GM19035 (cell line): ENCODE measurements around the gene PRDM11.

Experiments used
- ATAC-seq: cut with Tn5 transposase; IDR thresholded peaks from one replicate; pipeline ENCODE4 v1.9.1; 2021; ENCODE audit not compliant: unreplicated experiment

Gene PRDM11

DNA sequence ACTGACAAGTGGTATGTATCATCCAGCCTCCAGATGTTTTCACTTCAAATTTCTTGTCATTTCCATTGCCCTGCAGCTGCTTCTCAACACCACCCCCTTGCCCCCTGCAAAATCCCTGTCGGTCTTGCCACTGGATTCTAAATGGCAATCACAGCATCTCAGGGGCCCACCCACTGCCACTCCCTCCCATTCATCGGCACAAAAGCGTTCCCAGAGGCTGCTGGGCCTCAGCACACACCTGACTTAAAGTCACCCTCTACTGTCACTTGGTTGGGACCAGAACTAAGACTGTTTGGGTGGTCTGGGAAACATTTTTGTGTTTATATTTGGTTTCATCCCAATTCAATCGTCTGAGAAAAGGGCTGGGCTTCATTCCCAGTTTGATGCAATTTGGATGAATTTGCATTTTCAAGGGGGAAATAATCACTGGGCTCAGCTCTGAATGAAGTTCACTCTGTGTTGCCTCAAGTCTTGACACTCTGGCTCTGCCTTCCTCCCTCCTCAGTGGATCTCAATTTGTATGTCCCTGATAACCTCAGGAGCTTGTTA is 112.6 kb downstream of the PRDM11 start:
- ATAC-seq: no peak

DNA sequence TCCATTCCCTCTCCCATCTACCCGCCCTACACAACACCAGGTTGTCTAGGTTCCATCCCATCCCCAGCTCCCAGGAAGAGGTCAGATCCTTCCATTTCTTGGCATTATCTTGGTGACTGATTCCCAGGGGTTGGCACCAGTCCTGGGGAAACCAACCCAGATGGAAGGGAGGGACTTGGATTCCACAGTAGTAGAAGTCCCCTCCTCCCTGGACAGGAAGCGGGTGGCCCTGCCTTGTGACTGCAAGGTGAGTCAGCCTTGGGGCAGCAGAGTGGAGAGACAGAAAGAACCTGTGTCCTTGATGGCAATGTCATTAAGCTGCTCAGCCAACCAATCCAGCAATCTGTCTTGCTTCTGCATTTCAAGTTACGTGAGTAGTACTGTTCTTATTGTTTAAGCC is 113.2 kb downstream of the PRDM11 start:
- ATAC-seq: no peak

DNA sequence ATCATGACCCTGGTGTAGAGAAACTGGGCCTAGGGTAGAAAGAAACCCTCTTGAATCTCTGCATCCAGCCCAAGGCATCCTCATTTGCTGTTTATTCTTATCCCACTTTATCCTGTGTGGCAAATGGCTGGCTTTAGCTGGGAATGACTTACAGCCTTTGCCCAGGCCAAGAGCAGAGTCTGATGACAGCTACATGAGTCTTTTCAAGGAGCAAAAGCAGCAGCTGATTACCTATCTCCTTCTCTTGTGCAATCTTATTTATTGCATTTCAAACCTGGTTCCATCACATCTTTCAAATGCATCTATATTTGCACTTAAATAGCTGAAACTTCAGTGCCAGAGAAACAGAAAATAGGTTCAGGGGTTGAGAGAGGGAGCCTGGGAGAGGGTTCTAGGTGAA is 113.6 kb downstream of the PRDM11 start:
- no peak for ATAC-seq

DNA sequence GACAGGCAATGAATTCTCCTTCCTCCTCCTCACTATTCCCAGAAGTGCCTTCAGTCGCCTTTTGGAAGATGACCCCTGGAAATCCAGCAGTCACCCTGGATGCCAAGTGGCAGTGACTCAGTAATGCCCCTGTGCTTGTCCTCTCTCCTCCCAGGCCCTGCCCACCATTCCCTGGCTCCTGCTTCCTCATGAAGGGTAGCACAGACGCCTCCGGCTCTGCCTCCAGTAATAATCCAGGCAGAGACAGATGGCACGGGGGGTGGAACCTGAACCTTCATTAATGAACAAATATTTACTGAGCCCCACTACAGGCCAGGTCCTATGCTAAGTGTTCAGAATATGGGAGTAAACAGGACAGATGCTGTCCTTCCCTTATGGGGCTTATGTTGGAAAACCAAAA is 116.5 kb downstream of the PRDM11 start:
- ATAC-seq: no peak

DNA sequence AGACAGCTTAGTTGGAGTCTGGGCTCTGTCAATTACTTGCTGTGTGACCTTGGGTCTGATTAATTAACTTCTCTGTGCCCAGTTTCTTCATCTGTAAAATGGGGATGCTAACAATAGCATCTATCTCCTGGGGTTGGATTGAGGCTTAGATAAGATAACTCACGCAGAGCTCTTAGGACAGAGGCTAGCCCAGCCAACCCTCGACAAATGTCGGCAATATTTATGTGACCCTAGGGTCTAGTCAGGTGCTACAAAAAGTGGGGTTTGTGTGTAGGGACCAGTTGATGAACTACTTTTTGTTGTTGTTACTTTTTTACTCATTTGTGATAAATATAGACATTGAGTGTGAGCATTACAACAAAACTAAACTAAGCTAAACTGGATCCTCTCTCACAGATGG is 117.3 kb downstream of the PRDM11 start:
- ATAC-seq: no peak

DNA sequence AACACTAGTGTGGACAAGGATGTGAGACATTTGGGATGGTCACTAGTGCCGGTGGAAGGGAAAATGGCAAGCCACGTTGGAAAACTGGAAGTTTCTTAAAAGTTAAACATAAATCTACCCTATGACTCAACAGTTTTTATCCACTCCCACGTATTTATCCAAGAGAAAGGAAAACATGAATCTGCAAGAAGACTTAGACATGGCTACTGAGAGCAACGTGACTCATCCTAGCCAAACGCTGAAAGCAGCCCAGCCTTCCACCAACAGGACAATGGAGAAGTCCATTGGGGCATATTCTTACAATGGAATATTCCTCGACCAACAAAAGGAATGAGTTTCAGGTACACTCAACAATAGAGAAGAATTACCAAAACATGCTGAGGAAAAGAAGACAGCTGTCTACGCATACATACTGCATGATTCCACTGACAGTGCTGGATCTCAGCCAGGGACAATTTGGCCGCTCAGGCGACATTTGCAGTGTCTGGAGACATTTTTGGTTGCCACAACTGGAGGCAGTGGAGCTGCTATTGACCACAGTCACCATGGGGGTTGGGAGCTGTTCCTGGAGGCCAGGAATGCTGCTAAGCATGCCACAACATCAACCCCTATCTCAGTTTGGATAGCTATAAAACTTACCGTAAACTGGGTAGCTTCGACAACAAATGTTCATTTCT is 118.5 kb downstream of the PRDM11 start:
- no peak for ATAC-seq

DNA sequence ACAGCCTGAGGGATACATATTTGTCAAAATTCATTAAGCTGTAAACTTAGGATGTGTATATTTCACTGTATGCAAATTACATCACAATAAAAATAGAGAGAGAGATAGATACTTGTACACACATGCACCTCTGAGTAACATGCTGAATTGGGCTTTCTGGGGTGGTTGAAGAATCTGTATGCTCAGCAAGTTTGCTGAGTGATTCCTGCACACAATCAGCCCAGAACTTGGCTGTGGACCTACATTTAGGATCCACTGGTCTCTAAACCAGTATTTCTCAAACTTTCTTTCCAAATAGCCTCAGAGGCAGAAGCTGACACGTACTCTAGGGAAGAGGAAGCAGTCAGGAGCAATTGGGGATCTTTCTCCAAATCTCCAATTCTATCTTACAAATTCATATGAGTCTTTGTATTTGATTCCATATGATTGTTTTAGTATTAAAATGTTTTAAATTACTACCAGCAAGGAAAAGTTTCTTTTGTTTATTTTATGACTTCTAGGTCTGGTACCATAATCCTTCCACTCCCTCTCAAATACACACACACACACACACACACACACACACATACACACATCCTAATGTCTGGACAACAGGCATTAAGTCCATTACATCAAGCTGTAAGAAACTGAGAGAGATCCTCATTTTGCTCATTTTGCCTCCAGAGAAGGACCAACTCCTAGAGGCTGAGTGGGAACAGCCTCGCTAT is 119.7 kb downstream of the PRDM11 start:
- ATAC-seq: no peak

DNA sequence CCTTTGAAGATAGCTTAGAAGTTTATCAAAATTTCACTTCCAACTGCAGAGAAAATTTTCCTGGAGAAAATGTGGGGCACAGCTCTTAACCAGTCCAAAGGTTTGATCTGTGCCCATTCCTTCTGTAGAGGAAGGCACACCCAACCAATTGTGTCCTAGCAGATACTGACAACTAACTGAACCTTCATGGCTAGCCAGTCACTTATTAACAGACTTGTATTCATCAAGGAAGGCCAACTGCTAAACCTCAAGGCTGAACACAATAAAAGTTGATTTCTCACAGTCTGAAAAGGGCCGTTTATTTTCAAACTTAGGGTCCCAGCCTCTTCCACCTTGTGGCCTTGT is 120.2 kb downstream of the PRDM11 start:
- ATAC-seq: no peak

DNA sequence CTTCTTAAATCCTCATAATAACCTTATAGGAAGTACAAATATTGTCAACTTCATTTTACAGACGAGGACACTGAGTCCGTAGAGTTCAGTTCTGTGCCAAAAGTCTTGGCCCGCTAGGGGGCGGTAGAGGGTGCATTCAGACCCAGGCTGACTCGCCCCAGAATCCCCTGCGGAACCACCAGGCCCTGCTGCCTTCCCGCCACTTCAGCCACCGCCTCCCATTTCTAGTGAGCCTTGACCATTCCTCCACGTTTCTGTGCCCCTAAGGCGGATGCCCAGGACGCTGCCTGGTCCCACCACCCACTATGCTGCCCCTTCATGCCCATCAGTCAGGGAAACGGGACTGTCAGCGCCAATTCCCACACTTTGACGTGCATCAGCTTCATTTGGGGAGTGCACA is 120.6 kb downstream of the PRDM11 start:
- ATAC-seq: no peak

DNA sequence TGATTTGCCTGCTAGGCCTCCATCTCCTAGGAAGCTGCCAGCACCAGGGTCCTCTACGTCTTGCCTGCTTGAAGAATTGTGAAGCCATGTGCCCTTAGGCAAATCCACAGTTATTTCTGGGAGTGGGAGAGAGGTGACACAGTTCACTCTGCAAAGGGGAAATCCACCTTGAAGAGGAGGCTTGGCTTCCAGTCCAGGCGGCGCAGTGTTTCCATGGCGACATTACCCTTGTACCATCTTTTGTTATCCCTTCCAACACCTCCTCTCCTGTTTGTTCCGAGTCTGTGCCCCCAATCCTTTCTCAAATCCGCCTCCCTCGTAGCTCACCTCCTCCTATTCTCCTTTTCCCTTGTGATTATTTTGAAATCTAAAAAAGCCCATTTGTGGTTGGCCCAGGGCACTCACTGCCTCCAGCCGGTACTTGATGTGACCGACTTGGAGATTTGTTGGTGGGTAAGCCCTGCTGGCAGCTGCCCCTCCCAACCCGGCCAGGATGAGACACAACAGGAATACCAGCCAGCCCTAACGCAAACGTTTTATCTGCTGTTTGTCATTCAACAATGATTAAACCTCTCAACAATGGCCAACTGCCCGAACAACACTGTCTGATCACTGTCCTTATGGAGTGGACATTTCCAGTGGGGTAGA is 121.3 kb downstream of the PRDM11 start:
- no peak for ATAC-seq

DNA sequence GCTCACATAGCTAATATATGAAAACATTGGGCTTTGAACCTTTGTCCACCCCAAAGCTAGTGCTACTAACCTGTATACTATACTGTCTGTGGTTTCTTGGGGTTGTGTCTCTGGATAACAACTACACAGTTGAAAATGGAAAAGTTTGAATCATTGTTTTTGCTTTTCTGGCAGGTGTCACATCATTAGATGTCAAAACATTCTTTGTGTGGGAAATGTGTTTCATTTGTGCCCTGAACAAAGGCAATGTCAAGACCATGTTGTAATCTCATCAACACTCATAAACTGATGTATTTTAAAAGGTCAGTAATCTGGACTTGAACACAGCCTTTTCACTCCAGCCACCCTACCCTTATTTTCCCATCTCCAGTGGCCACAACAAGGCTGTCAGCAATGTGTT is 123.2 kb downstream of the PRDM11 start:
- no peak for ATAC-seq

DNA sequence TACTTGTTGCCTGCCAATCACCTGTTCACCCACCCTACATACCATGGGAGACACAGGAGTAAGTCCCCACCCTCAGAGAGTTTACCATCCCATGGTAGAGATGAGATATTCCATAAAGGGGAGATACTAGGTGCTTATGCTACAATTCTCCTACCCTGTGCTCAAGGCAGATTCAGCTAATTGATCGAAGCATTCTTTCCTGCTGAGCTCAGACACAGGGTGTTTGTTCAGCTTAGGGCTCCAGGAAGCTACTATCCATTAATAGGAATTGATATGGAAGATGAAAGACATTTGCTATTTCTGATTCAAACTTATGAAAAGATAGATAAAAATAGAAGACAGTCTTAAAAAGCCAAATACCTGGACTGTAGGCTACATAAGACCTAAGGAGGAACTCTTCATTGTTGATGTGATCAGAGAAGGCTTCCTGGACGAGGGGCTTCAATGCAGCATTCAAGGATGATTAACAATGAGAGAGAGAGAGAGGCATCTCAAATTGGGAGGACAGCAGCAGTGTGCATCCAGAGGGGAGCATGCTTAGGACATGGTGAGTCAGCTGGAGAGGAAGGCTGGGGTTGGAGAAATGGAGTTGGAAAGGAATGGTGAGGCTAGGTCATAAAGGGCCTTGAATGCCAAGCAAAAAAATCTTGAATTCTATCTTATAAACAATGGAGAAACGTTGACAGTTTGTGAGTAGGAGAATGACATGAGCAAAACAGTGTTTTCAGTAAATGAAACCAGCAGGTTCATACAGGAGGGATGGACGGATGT is 124.7 kb downstream of the PRDM11 start:
- no peak for ATAC-seq

DNA sequence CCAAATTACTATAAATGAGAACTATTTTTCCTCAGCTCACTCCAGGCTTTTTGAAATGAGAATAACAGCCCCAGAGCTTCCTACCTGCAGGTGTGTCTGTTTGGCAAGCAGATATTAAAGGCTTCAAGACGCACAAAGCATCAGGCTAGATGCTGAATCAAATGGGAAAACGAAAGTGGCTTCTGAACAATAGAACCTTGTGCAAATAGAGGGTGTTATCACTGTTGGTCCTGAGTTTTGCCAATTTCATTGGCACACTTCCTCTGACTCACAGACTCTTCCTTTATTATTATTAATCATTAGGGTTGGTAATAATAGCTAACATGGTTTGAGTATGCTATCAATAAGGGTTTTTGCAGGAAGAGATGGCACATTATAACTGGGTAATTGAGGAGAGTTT is 126.3 kb downstream of the PRDM11 start:
- ATAC-seq: no peak

DNA sequence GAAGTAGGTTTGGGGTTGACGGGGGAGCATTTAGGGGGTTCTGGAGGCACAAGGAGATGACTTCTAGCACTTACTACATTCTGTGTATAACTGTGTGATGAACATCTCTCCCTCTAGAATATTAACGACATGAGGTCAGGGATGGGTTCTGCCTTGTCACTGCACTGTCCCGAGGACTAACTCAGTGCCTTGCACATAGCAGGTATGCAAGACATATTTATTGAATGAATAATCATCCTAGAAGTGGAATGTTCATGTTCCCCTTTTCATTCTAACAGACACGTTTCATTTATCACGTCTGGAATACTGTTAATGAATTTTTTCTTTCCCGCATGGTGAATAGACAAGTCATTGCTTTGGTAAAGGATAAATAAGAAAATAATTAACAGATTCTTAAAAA is 127.1 kb downstream of the PRDM11 start:
- no peak for ATAC-seq

DNA sequence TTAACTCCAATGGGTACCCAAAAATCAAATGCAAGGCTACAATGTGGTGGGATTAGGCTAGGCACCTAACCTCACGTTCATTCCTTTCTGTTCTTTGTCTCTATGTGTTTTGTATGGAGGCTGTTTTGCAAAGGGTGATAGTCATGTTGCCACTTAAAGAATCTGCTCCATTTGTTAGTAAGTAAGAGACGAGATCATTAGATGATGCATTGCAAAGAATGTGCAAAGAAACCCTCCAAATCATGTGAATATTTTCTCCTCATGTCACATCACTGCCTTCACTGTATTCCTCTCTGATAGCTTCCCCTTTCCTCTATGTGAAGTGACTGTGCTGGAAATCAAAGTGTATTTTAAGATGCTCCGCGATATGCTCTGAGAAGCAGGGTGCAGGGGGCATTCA is 127.8 kb downstream of the PRDM11 start:
- ATAC-seq: no peak

DNA sequence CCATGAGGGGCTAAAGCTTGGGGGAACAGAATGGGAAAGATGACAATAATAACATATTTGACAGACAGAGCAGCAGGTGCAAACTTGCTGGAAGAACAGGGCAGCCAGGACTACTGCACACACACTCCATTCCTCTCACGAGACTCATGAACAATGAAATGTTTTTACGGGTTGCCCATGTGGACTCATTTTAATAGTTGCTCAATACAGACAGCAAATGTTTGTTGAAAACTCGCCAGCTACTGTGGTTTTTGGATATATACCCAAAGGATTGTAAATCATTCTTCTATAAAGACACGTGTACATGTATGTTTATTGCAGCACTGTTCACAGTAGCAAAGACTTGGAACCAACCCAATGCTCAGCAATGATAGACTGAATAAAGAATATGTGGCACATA is 129.4 kb downstream of the PRDM11 start:
- ATAC-seq: no peak

DNA sequence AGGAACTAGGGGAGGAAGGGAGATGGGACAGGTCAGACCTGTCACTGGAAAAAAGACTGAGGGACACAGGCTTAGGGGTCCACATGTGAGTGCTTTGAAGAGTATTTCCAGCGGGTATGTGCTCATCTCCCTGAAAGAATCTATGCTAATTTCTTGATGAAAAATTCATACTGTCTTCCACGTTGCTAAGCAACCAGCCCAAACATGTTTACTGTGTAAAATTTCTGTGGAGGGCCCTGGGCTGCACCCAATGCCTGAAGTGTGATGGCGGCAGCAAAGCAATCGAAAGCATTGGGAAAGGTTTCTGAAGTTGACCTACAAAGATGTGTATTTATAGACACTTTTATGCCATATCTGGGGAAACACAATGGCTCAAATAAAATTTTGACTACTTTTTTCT is 132.3 kb downstream of the PRDM11 start:
- ATAC-seq: no peak

DNA sequence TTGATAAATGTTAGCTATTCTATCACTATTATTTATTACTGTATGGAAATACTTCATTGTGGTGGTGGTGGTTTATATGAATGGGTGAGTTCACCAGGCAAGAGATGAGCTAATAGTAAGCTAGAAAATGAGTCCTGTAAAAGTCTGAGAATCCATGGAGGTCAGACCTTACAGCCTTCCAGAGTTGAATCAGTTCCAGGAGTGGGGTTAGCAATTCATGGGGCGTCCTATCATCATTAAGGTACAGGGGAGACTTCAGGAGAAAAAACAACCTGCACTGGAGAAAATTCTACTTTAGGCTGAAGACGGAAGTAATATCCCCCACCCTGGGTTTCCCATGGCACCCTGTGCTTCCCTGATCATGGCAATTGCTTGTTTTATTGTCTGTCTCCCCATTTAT is 133.2 kb downstream of the PRDM11 start:
- no peak for ATAC-seq

DNA sequence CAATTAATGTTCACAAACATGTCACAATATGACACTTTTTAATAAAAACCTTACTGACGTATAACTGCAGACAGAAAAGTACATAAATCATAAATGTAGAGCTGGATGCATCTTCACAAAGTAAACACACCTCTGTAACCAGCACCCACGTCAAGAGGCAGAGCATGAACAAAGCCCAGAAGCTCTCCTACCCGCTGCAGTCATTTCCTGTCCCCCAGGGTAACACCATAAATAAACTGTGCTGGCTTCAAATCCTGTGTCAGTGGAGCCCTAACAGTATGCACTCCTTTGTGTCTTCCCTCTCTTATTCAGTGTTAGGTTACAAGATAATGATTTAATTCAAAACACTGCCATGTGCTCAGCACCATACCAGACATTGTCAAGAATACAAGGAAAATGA is 134.0 kb downstream of the PRDM11 start:
- ATAC-seq: no peak

DNA sequence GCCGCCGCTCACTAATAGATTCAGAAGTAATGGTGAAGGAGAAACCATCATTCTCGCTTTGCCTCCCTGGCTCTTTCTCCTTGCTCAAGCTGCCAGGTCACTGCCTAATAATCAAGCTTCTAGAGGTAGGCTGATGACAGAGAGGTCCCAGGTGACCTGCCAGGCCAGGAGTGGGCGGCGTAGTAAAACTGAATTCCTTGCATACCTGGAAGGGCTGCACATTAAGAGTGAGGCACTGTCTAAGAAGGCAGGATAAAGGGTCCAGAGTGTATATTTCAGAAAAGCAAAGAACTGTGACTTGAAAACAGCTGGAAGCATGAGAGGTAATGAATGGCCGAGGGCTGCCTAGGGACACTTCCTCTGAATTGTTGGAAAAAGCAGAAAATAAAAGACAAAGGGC is 135.6 kb downstream of the PRDM11 start:
- no peak for ATAC-seq
